ENCODE data around the gene SOD2. TPM values are rescaled to one million over a fixed set of nuclear protein-coding genes. Genes with fewer than 3 reads are reported as not detected.
"Not testable (repeated sequence)": the region's sequence is repeated elsewhere in the genome, so short reads cannot be mapped to it uniquely, and the experiment has no call there.

Gene SOD2
- total and polyA plus RNA-seq, 2 donors (not counting 1 experiment from before 2014, with no cell fraction given): 66.0 to 94.7 TPM

DNA sequence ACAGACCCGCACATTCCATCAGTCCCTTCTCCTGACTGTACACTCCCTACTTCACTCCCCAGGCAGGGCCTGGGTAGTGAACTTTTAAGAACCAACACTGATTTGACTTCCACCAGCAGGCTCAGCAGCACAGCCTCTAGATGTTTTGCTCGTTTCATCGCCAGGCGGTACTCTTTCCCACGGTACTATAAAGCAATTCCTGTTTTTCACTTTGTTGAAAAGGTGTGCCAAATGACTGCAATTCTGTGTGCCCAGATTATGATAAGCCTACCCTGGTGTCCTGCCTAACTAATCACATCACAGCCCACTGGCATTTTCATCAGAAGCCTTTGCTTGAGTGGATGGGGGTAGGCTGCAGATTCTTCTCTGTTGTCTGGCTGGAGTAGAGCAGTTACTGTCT is 21.4 kb upstream of the SOD2 start:
- Histone ChIP-seq H3K36me3 (replicated peaks in 1 of 2; ENCODE audit: control extremely low read depth in 1 of 2, control insufficient read depth in 1 of 2, extremely low read depth in 1 of 2, insufficient read depth in 2 of 2, low read length in 1 of 2) (peaks cover 0 to 2% of the 10 kb centered on the region in 2 experiments), H3K4me1 (ENCODE audit: control insufficient read depth in 2 of 2, insufficient read depth in 2 of 2, low read length in 2 of 2) (no peaks in the 10 kb centered on the region), H3K4me2 (replicated peaks; ENCODE audit: low read depth, low read length, poor library complexity, severe bottlenecking) (no peak overlapping the region), H3K9ac (ENCODE audit: low read length) (no peak overlapping the region), H4K20me1 (ENCODE audit: control insufficient read depth, insufficient read depth, low read length, poor library complexity, severe bottlenecking) (no peaks in the 10 kb centered on the region), H3K4me3 (ENCODE audit: control extremely low read depth in 1 of 5, extremely low read depth in 1 of 5, insufficient read depth in 1 of 5, low read depth in 2 of 5, low read length in 4 of 5) (no peak overlapping the region), H3K27ac (ENCODE audit: low read length in 2 of 2) (no peak overlapping the region), H3K27me3 (replicated peaks in 1 of 4; ENCODE audit: control extremely low read depth in 1 of 4, control insufficient read depth in 3 of 4, insufficient read depth in 4 of 4, low read length in 3 of 4) (no peaks in the 10 kb centered on the region), H2AFZ (ENCODE audit: insufficient read depth, low read depth, low read length, poor library complexity, severe bottlenecking) (no peak overlapping the region), H3K79me2 (ENCODE audit: control insufficient read depth, insufficient read depth, low read length) (peaks cover 48% of the 10 kb centered on the region), H3K9me3 (ENCODE audit: control extremely low read depth in 1 of 3, control insufficient read depth in 2 of 3, insufficient read depth in 1 of 3, low read length in 2 of 3) (no peaks in the 10 kb centered on the region)
- ATAC-seq (ENCODE audit: low read depth) (no peak), DNase-seq (no peak)
- Mint-ChIP-seq H3K4me1 (no peaks in the 10 kb centered on the region), H3K4me3 (no peak overlapping the region), H3K27me3 (no peaks in the 10 kb centered on the region), H3K9me3 (ENCODE audit: insufficient read depth) (no peaks in the 10 kb centered on the region), H3K27ac (no peak overlapping the region)
- no peak for TF ChIP-seq EZH2 (IDR thresholded peaks at IDR 0.05; ENCODE audit: borderline replicate concordance, insufficient read depth, low read depth, low read length, poor library complexity, severe bottlenecking)
- TF ChIP-seq, protein P1, sequence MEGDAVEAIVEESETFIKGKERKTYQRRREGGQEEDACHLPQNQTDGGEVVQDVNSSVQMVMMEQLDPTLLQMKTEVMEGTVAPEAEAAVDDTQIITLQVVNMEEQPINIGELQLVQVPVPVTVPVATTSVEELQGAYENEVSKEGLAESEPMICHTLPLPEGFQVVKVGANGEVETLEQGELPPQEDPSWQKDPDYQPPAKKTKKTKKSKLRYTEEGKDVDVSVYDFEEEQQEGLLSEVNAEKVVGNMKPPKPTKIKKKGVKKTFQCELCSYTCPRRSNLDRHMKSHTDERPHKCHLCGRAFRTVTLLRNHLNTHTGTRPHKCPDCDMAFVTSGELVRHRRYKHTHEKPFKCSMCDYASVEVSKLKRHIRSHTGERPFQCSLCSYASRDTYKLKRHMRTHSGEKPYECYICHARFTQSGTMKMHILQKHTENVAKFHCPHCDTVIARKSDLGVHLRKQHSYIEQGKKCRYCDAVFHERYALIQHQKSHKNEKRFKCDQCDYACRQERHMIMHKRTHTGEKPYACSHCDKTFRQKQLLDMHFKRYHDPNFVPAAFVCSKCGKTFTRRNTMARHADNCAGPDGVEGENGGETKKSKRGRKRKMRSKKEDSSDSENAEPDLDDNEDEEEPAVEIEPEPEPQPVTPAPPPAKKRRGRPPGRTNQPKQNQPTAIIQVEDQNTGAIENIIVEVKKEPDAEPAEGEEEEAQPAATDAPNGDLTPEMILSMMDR (IDR thresholded peaks at IDR 0.05): no peak
- CTCF ChIA-PET: no interaction called here
- POLR2A ChIA-PET: no interaction called here
- WGBS (ENCODE audit: insufficient coverage): 88% methylated on average over 5 of the region's 5 CpGs
- intact Hi-C loops (cut with micrococcal nuclease): no loop called here

DNA sequence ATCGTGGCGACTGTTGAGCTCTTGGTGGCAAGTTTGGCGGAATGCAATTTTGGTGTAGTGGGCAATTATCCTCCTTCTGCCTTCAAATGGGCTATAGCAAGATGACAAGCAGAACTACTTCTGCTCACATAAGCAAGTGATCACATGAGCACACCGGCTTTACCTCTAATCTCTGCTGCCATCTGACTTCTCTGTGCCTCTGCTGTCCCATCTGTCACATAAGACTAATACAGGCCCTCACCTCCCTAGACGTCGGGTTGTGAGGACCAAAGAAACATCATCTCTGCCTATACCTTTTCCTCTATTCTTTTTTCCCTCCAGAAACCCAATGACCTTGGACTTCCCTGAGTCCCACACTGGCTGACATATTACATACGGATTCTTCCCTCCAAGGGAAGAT is 20.9 kb upstream of the SOD2 start:
- Histone ChIP-seq H3K4me2 (replicated peaks; ENCODE audit: low read depth, low read length, poor library complexity, severe bottlenecking) (no peak overlapping the region), H3K27ac (ENCODE audit: low read length in 2 of 2) (no peak overlapping the region), H3K36me3 (replicated peaks in 1 of 2; ENCODE audit: control extremely low read depth in 1 of 2, control insufficient read depth in 1 of 2, extremely low read depth in 1 of 2, insufficient read depth in 2 of 2, low read length in 1 of 2) (peaks cover 0 to 2% of the 10 kb centered on the region in 2 experiments), H2AFZ (ENCODE audit: insufficient read depth, low read depth, low read length, poor library complexity, severe bottlenecking) (no peak overlapping the region), H3K4me3 (ENCODE audit: control extremely low read depth in 1 of 5, extremely low read depth in 1 of 5, insufficient read depth in 1 of 5, low read depth in 2 of 5, low read length in 4 of 5) (no peak overlapping the region), H4K20me1 (ENCODE audit: control insufficient read depth, insufficient read depth, low read length, poor library complexity, severe bottlenecking) (no peaks in the 10 kb centered on the region), H3K4me1 (ENCODE audit: control insufficient read depth in 2 of 2, insufficient read depth in 2 of 2, low read length in 2 of 2) (no peaks in the 10 kb centered on the region), H3K27me3 (replicated peaks in 1 of 4; ENCODE audit: control extremely low read depth in 1 of 4, control insufficient read depth in 3 of 4, insufficient read depth in 4 of 4, low read length in 3 of 4) (no peaks in the 10 kb centered on the region), H3K9me3 (ENCODE audit: control extremely low read depth in 1 of 3, control insufficient read depth in 2 of 3, insufficient read depth in 1 of 3, low read length in 2 of 3) (no peaks in the 10 kb centered on the region), H3K9ac (ENCODE audit: low read length) (no peak overlapping the region), H3K79me2 (ENCODE audit: control insufficient read depth, insufficient read depth, low read length) (peaks cover 44% of the 10 kb centered on the region)
- no peaks in the 10 kb centered on the region for H3K4me1 Mint-ChIP-seq
- TF ChIP-seq, protein P1 (IDR thresholded peaks at IDR 0.05): no peak
- no peak for TF ChIP-seq EZH2 (IDR thresholded peaks at IDR 0.05; ENCODE audit: borderline replicate concordance, insufficient read depth, low read depth, low read length, poor library complexity, severe bottlenecking)
- DNase-seq: no peak
- no peaks in the 10 kb centered on the region for H3K27me3 Mint-ChIP-seq
- ATAC-seq (ENCODE audit: low read depth): no peak
- no peak overlapping the region for H3K4me3 Mint-ChIP-seq
- POLR2A ChIA-PET: no interaction called here
- H3K27ac Mint-ChIP-seq: no peak overlapping the region
- CTCF ChIA-PET: interaction anchor here (1.4 kb wide), 1 partner anchor 23 kb away, joined by 3 read pairs; no protein-coding TSS in a partner anchor
- H3K9me3 Mint-ChIP-seq (ENCODE audit: insufficient read depth): no peaks in the 10 kb centered on the region
- WGBS (ENCODE audit: insufficient coverage): 94% methylated on average over 6 of the region's 7 CpGs
- intact Hi-C loops (cut with micrococcal nuclease): no loop called here

DNA sequence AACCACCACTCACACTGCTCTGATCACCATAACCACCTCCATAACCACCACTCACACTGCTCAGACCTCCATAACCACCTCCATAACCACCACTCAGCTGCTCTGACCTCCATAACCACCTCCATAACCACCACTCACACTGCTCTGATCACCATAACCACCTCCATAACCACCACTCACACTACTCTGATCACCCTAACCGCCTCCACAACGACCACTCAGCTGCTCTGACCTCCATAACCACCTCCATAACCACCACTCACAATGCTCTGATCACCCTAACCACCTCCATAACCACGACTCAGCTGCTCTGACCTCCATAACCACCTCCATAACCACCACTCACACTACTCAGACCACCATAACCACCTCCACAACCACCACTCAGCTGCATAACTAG is 19.3 kb upstream of the SOD2 start:
- H3K4me3 Mint-ChIP-seq; H3K27me3 Mint-ChIP-seq; H3K27me3 ChIP-seq (replicated peaks in 1 of 4; ENCODE audit: control extremely low read depth in 1 of 4, control insufficient read depth in 3 of 4, insufficient read depth in 4 of 4, low read length in 3 of 4); H3K9me3 Mint-ChIP-seq (ENCODE audit: insufficient read depth); H3K9ac ChIP-seq (ENCODE audit: low read length); H3K4me1 Mint-ChIP-seq; DNase-seq; H3K9me3 ChIP-seq (ENCODE audit: control extremely low read depth in 1 of 3, control insufficient read depth in 2 of 3, insufficient read depth in 1 of 3, low read length in 2 of 3); H3K4me3 ChIP-seq (ENCODE audit: control extremely low read depth in 1 of 5, extremely low read depth in 1 of 5, insufficient read depth in 1 of 5, low read depth in 2 of 5, low read length in 4 of 5); H3K27ac ChIP-seq (ENCODE audit: low read length in 2 of 2); H3K36me3 ChIP-seq (replicated peaks in 1 of 2; ENCODE audit: control extremely low read depth in 1 of 2, control insufficient read depth in 1 of 2, extremely low read depth in 1 of 2, insufficient read depth in 2 of 2, low read length in 1 of 2); H4K20me1 ChIP-seq (ENCODE audit: control insufficient read depth, insufficient read depth, low read length, poor library complexity, severe bottlenecking); H2AFZ ChIP-seq (ENCODE audit: insufficient read depth, low read depth, low read length, poor library complexity, severe bottlenecking); POLR2A ChIA-PET; ATAC-seq (ENCODE audit: low read depth); intact Hi-C loops (cut with micrococcal nuclease); H3K27ac Mint-ChIP-seq; H3K4me1 ChIP-seq (ENCODE audit: control insufficient read depth in 2 of 2, insufficient read depth in 2 of 2, low read length in 2 of 2); H3K4me2 ChIP-seq (replicated peaks; ENCODE audit: low read depth, low read length, poor library complexity, severe bottlenecking): not testable (repeated sequence)
- WGBS (ENCODE audit: insufficient coverage): 74% methylated on average over 3 of the region's 3 CpGs
- CTCF ChIA-PET: interaction anchor here (0.6 to 1.4 kb wide), 2 partner anchors 9 to 21 kb away, joined by 3 read pairs; no protein-coding TSS in a partner anchor
- peaks cover 42% of the 10 kb centered on the region for H3K79me2 ChIP-seq (ENCODE audit: control insufficient read depth, insufficient read depth, low read length)

All from B cell (primary cell).